ENCODE measurements around the gene DCAF16. TPM values are rescaled to one million over a fixed set of nuclear protein-coding genes. Genes with fewer than 3 reads are reported as not detected.

DCAF16 gene
- polyA plus RNA-seq, 1 donor, result 33.4 TPM

Other genes starting within 250 kb of the DCAF16 start
- 46.2 TPM for gene LAP3, start 233.6 kb downstream of the DCAF16 start, polyA plus RNA-seq (ENCODE audit: insufficient read length)
- 24.8 TPM for gene MED28, start 196.1 kb downstream of the DCAF16 start, polyA plus RNA-seq (ENCODE audit: insufficient read length)
- 5.7 TPM for gene FAM184B, start 29.1 kb downstream of the DCAF16 start, polyA plus RNA-seq (ENCODE audit: insufficient read length)
- gene NCAPG, start 222 bp upstream of the DCAF16 start, polyA plus RNA-seq (ENCODE audit: insufficient read length), result 10.6 TPM
- gene LCORL, start 211.0 kb upstream of the DCAF16 start, polyA plus RNA-seq (ENCODE audit: insufficient read length), result 10.0 TPM